Coronary artery (tissue), 2 donors: ENCODE data around the gene GMIP.

ENCODE experiments used
- DNase-seq: peaks from one replicate; pipeline ENCODE4 v3.0.0-alpha.2; 2017; ENCODE audit warnings: low spot score
- H3K27ac ChIP-seq, 2 donors: fragments of 200-600 bp; sonication (generic); one replicate each; pipeline ENCODE4 v1.5.1; 2016 to 2019
- H3K4me3 ChIP-seq: fragments of 200-600 bp; sonication (generic); 2 replicates; pipeline ENCODE4 v1.5.1; 2016; ENCODE audit warnings: mild to moderate bottlenecking, moderate library complexity
- CTCF ChIP-seq: fragments of 200-600 bp; sonication (generic); IDR thresholded peaks from one replicate; pipeline ENCODE4 v1.5.1; 2019; ENCODE audit warnings: antibody characterized with exemption

The GMIP gene

GRCh38 chr19:19642506-19643157 lies 825 bp downstream of the GMIP start:
- Histone ChIP-seq H3K4me3 (peak overlapping the region; percentile 86), H3K27ac (peak overlapping the region; percentile 10 to 77)
- no peak for TF ChIP-seq CTCF
- DNase-seq, result no peak

- Histone ChIP-seq H3K27ac (no peak overlapping the region), H3K4me3 (no peak overlapping the region)
- TF ChIP-seq CTCF, result no peak
- no peak for DNase-seq
Observed at GRCh38 chr19:19637523-19638251, 5.8 kb downstream of the GMIP start.

GRCh38 chr19:19637186-19637522 lies 6.3 kb downstream of the GMIP start:
- Histone ChIP-seq H3K27ac (no peak overlapping the region), H3K4me3 (no peak overlapping the region)
- no peak for DNase-seq
- TF ChIP-seq CTCF, result no peak

GRCh38 chr19:19636573-19637185 lies 6.8 kb downstream of the GMIP start:
- TF ChIP-seq CTCF, result no peak
- no peak for DNase-seq
- Histone ChIP-seq H3K27ac (no peak overlapping the region), H3K4me3 (no peak overlapping the region)

GRCh38 chr19:19635313-19635702 lies 8.1 kb downstream of the GMIP start:
- DNase-seq, result no peak
- H3K27ac ChIP-seq, result no peak overlapping the region
- TF ChIP-seq CTCF, result no peak
- no peak overlapping the region for H3K4me3 ChIP-seq

GRCh38 chr19:19634516-19635312 lies 8.7 kb downstream of the GMIP start:
- H3K27ac ChIP-seq, result no peak overlapping the region
- H3K4me3 ChIP-seq, result no peak overlapping the region

More at GRCh38 chr19:19634516-19635312, 8.7 kb downstream of the GMIP start:
- no peak for DNase-seq
- no peak for TF ChIP-seq CTCF
